ENCODE measurements around the gene C1QTNF9B. TPM values are rescaled to one million over a fixed set of nuclear protein-coding genes. Genes with fewer than 3 reads are reported as not detected.

The C1QTNF9B gene
- polyA plus RNA-seq, 3 donors: not detected

DNA sequence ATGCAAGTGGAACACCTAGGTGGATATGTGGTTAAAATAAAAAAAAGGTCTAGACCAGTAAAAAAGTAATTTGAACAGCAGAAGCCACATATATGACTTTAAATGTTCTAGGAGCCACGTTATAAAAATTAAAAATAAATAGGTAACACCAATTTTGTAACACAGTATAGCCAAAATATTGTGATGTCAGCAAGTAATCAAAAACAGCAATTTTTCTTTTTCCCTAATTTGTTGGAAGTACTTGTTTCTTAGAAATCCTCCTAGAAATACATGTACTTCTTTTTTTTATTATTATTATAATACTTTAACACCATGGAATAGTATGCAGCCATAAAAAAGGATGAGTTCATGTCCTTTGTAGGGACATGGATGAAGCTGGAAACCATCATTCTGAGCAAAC lies 25.7 kb upstream of the C1QTNF9B start:
- no peak overlapping the region for H3K4me3 ChIP-seq (replicated peaks in 1 of 3; ENCODE audit: low read depth in 2 of 3, low read length in 3 of 3)
- TF ChIP-seq, protein P1, sequence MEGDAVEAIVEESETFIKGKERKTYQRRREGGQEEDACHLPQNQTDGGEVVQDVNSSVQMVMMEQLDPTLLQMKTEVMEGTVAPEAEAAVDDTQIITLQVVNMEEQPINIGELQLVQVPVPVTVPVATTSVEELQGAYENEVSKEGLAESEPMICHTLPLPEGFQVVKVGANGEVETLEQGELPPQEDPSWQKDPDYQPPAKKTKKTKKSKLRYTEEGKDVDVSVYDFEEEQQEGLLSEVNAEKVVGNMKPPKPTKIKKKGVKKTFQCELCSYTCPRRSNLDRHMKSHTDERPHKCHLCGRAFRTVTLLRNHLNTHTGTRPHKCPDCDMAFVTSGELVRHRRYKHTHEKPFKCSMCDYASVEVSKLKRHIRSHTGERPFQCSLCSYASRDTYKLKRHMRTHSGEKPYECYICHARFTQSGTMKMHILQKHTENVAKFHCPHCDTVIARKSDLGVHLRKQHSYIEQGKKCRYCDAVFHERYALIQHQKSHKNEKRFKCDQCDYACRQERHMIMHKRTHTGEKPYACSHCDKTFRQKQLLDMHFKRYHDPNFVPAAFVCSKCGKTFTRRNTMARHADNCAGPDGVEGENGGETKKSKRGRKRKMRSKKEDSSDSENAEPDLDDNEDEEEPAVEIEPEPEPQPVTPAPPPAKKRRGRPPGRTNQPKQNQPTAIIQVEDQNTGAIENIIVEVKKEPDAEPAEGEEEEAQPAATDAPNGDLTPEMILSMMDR (IDR thresholded peaks at IDR 0.05): no peak
- H3K9ac ChIP-seq (ENCODE audit: insufficient read depth, low read length, poor library complexity, severe bottlenecking): no peak overlapping the region
- no peaks in the 10 kb centered on the region for H3K9me3 ChIP-seq (replicated peaks in 1 of 2; ENCODE audit: control insufficient read depth in 1 of 2, insufficient read depth in 1 of 2, low read length in 2 of 2)
- Mint-ChIP-seq H3K36me3 (no peaks in the 10 kb centered on the region), H3K27ac (peak overlapping the region in 2 of 7 donors; percentile 2 to 57), H3K4me3 (no peak overlapping the region), H3K27me3 (ENCODE audit: low read depth in 3 of 3) (peaks cover 0 to 5% (median 3%) of the 10 kb centered on the region in 3 donors), H3K4me1 (peaks cover 14% of the 10 kb centered on the region), H3K9me3 (peaks cover 0 to 2% (median 0%) of the 10 kb centered on the region in 7 donors)
- WGBS (ENCODE audit: insufficient coverage): no CpG with 5 or more reads among the region's 1 CpG
- DNase-seq: no peak
- peaks cover 10 to 11% of the 10 kb centered on the region in 2 donors for H3K4me1 ChIP-seq (ENCODE audit: control insufficient read depth in 1 of 2, insufficient read depth in 2 of 2, low read length in 2 of 2)
- no peaks in the 10 kb centered on the region for H3K79me2 ChIP-seq (ENCODE audit: insufficient read depth, low read length)
- intact Hi-C loops (cut with micrococcal nuclease): loop anchor here in 1 of 2 donors (5.0 kb wide), 1 partner anchor 299 kb away; no protein-coding TSS in a partner anchor
- no peaks in the 10 kb centered on the region for H3K36me3 ChIP-seq (replicated peaks in 1 of 2; ENCODE audit: control insufficient read depth in 1 of 2, insufficient read depth in 2 of 2, low read length in 2 of 2)
- H3K27me3 ChIP-seq (ENCODE audit: control insufficient read depth in 2 of 2, insufficient read depth in 2 of 2, low read length in 2 of 2): no peaks in the 10 kb centered on the region
- H4K20me1 ChIP-seq (ENCODE audit: insufficient read depth, low read length): no peaks in the 10 kb centered on the region
- no peak overlapping the region for H2AFZ ChIP-seq (ENCODE audit: insufficient read depth, low read depth, low read length, poor library complexity, severe bottlenecking)
- H3K4me2 ChIP-seq (replicated peaks; ENCODE audit: extremely low read depth, low read length, poor library complexity, severe bottlenecking): no peak overlapping the region
- H3K27ac ChIP-seq (ENCODE audit: low read depth in 1 of 2, low read length in 2 of 2): no peak overlapping the region

DNA sequence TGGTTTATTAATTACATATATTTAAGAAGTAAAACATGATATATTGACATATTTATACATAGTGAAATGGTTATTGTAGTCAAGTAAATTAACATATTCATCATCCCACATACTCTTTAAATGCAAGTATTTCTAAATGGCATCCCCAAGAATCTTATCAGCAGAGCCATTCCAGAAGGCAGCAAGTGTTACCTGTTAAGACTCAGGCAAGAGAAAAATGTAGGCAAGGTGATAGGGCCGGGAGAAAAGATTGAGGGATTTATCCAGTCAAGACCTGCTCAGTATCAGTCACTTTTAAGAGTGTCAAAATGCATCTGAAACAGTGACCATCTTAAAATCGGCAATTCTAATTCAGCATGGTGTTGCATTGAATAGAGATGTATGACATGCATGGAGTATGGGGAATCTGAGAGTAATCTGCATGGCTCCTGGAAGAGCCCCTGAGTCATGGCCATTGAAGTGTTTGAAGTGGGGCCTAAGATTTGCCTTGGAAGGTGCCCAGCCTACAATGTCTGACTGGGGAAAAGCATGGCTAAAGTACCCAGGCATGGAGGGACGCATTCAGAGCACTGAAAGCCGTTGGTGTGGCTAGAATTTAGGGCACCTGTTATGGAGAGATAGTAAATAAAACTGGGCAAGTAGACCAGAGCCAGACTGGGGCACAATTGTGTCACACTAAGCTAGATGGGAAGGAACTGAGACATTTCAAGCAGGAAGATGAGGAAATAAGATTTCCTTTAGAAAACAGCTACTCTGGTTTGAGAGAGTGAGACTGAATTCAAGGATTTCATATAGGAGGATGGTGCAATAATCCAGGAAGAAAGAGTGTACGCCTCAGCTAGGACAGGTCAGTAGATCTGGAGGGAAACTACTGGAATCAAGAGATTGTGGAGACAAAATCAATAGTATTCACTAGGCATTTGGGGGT lies 25.0 kb upstream of the C1QTNF9B start:
- H3K79me2 ChIP-seq (ENCODE audit: insufficient read depth, low read length): no peaks in the 10 kb centered on the region
- Mint-ChIP-seq H3K9me3 (peaks cover 0 to 2% (median 0%) of the 10 kb centered on the region in 7 donors), H3K4me1 (peaks cover 14% of the 10 kb centered on the region), H3K4me3 (no peak overlapping the region), H3K27ac (peak overlapping the region in 5 of 7 donors; percentile 3 to 71 (median 47)), H3K27me3 (ENCODE audit: low read depth in 3 of 3) (peaks cover 0 to 5% (median 3%) of the 10 kb centered on the region in 3 donors), H3K36me3 (no peaks in the 10 kb centered on the region)
- 50% methylated on average over 5 of the region's 5 CpGs for WGBS (ENCODE audit: insufficient coverage)
- peaks cover 10 to 11% of the 10 kb centered on the region in 2 donors for H3K4me1 ChIP-seq (ENCODE audit: control insufficient read depth in 1 of 2, insufficient read depth in 2 of 2, low read length in 2 of 2)
- H3K9ac ChIP-seq (ENCODE audit: insufficient read depth, low read length, poor library complexity, severe bottlenecking): no peak overlapping the region
- H3K4me3 ChIP-seq (replicated peaks in 1 of 3; ENCODE audit: low read depth in 2 of 3, low read length in 3 of 3): no peak overlapping the region
- H3K9me3 ChIP-seq (replicated peaks in 1 of 2; ENCODE audit: control insufficient read depth in 1 of 2, insufficient read depth in 1 of 2, low read length in 2 of 2): no peaks in the 10 kb centered on the region
- TF ChIP-seq, protein P1 (IDR thresholded peaks at IDR 0.05): no peak
- intact Hi-C loops (cut with micrococcal nuclease): loop anchor here in 1 of 2 donors (5.0 kb wide), 1 partner anchor 300 kb away; no protein-coding TSS in a partner anchor
- no peaks in the 10 kb centered on the region for H4K20me1 ChIP-seq (ENCODE audit: insufficient read depth, low read length)
- no peaks in the 10 kb centered on the region for H3K27me3 ChIP-seq (ENCODE audit: control insufficient read depth in 2 of 2, insufficient read depth in 2 of 2, low read length in 2 of 2)
- H3K27ac ChIP-seq (ENCODE audit: low read depth in 1 of 2, low read length in 2 of 2): peak overlapping the region in 1 of 2 donors; percentile 47
- H3K36me3 ChIP-seq (replicated peaks in 1 of 2; ENCODE audit: control insufficient read depth in 1 of 2, insufficient read depth in 2 of 2, low read length in 2 of 2): no peaks in the 10 kb centered on the region
- peak in 2 of 3 donors; percentile 8 to 11 for DNase-seq
- peak overlapping the region; percentile 11 for H3K4me2 ChIP-seq (replicated peaks; ENCODE audit: extremely low read depth, low read length, poor library complexity, severe bottlenecking)
- peak overlapping the region; percentile 32 for H2AFZ ChIP-seq (ENCODE audit: insufficient read depth, low read depth, low read length, poor library complexity, severe bottlenecking)
